Renal cortex interstitium (tissue), 11 donors: ENCODE results near the gene ZNF485. TPM values are rescaled to one million over a fixed set of nuclear protein-coding genes. Genes with fewer than 3 reads are reported as not detected.
"Not testable (repeated sequence)": the region's sequence is repeated elsewhere in the genome, so short reads cannot be mapped to it uniquely, and the experiment has no call there.

Experiments used
- DNase-seq, 11 donors: peaks; one replicate each; pipeline ENCODE4 v3.0.0-alpha.2; 2013; ENCODE audit warnings: low read depth in 9 of 11, low spot score in 4 of 11; ENCODE audit errors: extremely low read depth in 1 of 11
- polyA plus RNA-seq, 3 donors: library from polyadenylated mRNA; unstranded; fragments of 120-200 nt; gene quantifications; one replicate each; pipeline ENCODE4 v1.2.1, GENCODE V29; 2013; ENCODE audit not compliant: insufficient read length in 3 of 3

Gene ZNF485
- polyA plus RNA-seq, 3 donors, result 4.5 to 6.4 (median 5.8) TPM

- DNase-seq, result no peak
Observed at GRCh38 chr10:43595739-43596298, 10.4 kb upstream of the ZNF485 start.

- no peak for DNase-seq
Observed at GRCh38 chr10:43596546-43596945, 9.7 kb upstream of the ZNF485 start.

- no peak for DNase-seq
Observed at GRCh38 chr10:43598446-43598845, 7.8 kb upstream of the ZNF485 start.

- DNase-seq, result no peak
Observed at GRCh38 chr10:43599333-43599732, 6.9 kb upstream of the ZNF485 start.

GRCh38 chr10:43601576-43601975 lies 4.7 kb upstream of the ZNF485 start:
- not testable (repeated sequence) for DNase-seq

- no peak for DNase-seq
Observed at GRCh38 chr10:43605850-43606322, 352 bp upstream of the ZNF485 start.

- DNase-seq, result no peak
Observed at GRCh38 chr10:43607199-43607573, 948 bp downstream of the ZNF485 start.

- no peak for DNase-seq
Observed at GRCh38 chr10:43610636-43611035, 4.4 kb downstream of the ZNF485 start.

DNA sequence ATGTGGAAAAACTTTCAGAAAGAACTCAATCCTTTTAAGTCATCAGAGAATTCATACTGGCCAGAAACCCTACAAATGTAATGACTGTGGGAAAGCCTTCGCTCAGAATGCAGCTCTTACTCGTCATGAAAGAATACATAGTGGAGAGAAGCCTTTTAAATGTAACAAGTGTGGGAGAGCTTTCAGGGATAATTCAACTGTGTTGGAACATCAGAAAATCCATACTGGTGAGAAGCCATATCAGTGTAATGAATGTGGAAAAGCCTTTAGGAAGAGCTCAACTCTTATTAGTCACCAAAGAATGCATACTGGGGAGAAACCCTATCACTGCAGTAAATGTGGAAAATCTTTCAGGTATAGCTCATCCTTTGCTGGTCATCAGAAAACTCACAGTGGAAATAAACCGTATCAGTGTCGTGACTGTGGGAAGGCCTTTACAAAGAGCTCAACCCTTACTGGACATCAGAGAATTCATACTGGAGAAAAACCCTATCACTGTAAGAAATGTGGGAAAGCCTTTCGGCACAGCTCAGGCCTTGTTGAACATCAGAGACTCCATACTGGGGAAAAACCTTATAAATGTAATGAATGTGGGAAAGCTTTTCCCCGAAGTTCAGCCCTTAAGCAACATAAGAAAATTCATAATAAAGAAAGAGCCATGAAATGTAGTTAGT lies 10.6 kb downstream of the ZNF485 start:
- DNase-seq, result no peak

DNA sequence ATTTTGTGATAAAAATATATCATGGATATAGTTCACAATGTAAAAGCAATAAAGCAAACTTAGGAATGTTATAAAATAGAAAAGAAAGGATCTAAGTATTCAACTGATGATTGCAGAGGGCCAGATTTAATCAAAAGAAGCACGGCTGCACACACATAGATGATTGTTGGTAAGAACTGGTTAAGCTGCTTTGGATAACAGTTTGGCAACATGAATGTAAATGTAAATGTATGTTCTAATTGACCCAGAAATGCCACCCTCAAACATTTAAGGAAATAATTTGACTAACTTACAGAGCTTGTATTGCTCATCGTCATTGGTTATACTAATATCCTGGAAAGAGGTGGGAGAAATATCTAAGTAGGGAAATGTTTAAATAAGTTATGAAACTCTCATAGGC lies 13.1 kb downstream of the ZNF485 start:
- no peak for DNase-seq

DNA sequence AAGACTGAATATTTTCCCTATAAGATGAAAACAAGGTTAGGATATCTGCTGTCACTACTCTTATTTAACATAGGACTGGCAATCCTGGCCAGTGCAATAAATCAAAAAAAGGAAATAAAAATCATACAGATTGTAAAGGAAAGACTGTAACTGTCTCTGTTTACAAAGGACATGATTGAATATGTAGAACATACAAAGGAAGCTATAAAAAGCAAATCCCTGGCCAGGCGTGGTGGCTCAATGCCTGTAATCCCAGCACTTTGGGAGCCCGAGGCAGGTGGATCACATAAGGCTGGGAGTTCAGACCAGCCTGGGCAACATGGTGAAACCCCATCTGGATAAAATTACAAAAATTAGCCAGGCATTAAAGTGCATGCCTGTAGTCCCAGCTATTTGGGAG lies 15.8 kb downstream of the ZNF485 start:
- DNase-seq, result no peak

DNA sequence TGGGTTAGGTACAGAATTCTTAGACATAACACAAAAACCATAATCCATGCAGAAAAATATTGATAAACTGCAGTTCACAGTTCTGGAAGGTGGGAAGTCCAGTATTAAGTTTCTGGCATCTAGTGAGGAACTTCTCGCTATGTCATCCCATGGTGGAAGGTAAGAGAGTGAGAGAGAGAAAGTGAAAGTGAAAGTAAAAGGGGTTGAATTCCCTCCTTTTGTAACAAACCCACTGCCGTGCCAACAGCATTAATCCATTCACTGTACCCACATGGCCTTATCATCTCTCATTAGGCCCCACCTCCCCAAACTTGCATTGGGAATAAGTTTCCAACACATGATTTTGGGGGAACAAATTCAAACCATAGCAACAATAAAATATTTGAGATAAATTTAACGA lies 17.1 kb downstream of the ZNF485 start:
- DNase-seq, result peak in 1 of 11 donors; percentile 18

DNA sequence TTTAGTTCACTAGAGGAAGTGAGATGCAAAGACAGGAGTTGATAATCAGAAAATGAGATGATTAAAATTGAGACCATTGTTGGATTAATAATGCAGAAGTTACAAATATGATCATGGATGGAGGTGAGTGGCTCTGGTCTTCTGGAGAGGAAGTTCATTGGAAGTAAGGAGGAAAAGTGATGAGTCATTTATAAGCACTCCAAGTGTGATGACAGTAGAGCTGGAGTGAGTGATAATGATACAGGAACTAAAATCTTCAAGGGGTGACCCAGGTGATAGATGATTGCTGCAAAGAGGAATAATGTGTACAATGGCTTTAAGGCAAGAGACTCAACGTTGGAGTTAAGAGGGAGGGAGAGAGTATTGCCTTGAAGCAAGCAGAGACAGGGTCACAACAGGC lies 21.7 kb downstream of the ZNF485 start:
- no peak for DNase-seq

GRCh38 chr10:43628956-43629355 lies 22.7 kb downstream of the ZNF485 start:
- DNase-seq, result no peak

GRCh38 chr10:43635816-43636215 lies 29.6 kb downstream of the ZNF485 start:
- not testable (repeated sequence) for DNase-seq

GRCh38 chr10:43640603-43641002 lies 34.4 kb downstream of the ZNF485 start:
- DNase-seq, result no peak

DNA sequence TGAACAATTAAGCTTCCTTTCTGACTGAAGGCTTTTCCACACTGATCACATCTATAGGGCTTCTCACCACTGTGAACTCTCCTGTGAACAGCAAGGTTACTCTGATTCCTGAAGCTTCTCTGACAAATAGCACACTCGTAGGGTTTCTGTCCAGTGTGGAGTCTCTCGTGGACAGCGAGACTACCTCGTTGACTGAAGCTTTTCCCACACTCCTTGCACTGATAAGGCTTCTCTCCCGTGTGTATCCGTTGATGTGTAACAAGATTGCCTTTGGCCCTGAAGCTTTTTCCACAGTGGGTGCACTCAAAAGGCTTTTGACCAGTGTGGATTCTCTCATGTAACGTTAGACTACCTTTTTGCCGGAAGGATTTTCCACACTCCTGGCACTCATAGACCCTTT lies 38.0 kb downstream of the ZNF485 start:
- no peak for DNase-seq

- no peak for DNase-seq
Observed at GRCh38 chr10:43645866-43646265, 39.6 kb downstream of the ZNF485 start.

- no peak for DNase-seq
Observed at GRCh38 chr10:43647576-43647975, 41.3 kb downstream of the ZNF485 start.

GRCh38 chr10:43648095-43648397 lies 41.8 kb downstream of the ZNF485 start:
- DNase-seq, result peak in 1 of 11 donors; percentile 20
